HEK293T (cell line): ENCODE data around the gene GPR153.

Experiments
- BHLHE40 ChIP-seq: fragments of 450-650 bp; IDR thresholded peaks from 2 replicates; pipeline ENCODE4 v1.6.1; 2016; ENCODE audit warnings: mild to moderate bottlenecking, moderate library complexity, borderline replicate concordance
- FOXM1 ChIP-seq: fragments of 450-650 bp; IDR thresholded peaks from 2 replicates; pipeline ENCODE4 v1.6.1; 2017; ENCODE audit warnings: mild to moderate bottlenecking, borderline replicate concordance
- SP1 ChIP-seq: fragments of 450-650 bp; IDR thresholded peaks from 2 replicates; pipeline ENCODE4 v1.6.1; 2017

- TF ChIP-seq SP1: no peak
- no peak for TF ChIP-seq BHLHE40
- TF ChIP-seq FOXM1: no peak
These were observed 54.9 kb downstream of the GPR153 start, which contains the start of gene RNF207 for GRCh38 chr1:6205849-6206519.
